Neural cell (in vitro differentiated cells): ENCODE results near the gene SKAP1.

Experiments
- CTCF ChIP-seq: fragments of 450-650 bp; IDR thresholded peaks from 2 replicates; pipeline ENCODE4 v1.5.1; 2014; ENCODE audit warnings: antibody characterized with exemption, mild to moderate bottlenecking, moderate library complexity; ENCODE audit not compliant: poor library complexity, severe bottlenecking
- EP300 ChIP-seq: fragments of 450-650 bp; conservative IDR thresholded peaks from 2 replicates; pipeline ENCODE4 v1.6.1; 2014; ENCODE audit warnings: antibody characterized with exemption, mild to moderate bottlenecking, moderate library complexity; ENCODE audit not compliant: poor library complexity, severe bottlenecking
- EZH2 ChIP-seq: fragments of 200-600, 300-800 bp; shearing (Covaris generic), sonication (generic); IDR thresholded peaks from 2 replicates; pipeline ENCODE4 v1.6.1; 2014; ENCODE audit warnings: antibody characterized with exemption, low read length, borderline replicate concordance, mild to moderate bottlenecking; ENCODE audit not compliant: insufficient read depth, poor library complexity, severe bottlenecking
- MXI1 ChIP-seq: fragments of 450-650 bp; conservative IDR thresholded peaks from 2 replicates; pipeline ENCODE4 v1.6.1; 2014; ENCODE audit warnings: antibody characterized with exemption, mild to moderate bottlenecking; ENCODE audit not compliant: poor library complexity, severe bottlenecking
- POLR2AphosphoS5 ChIP-seq: IDR thresholded peaks from 2 replicates; pipeline ENCODE4 v1.6.1; 2012
- RAD21 ChIP-seq: fragments of 450-650 bp; conservative IDR thresholded peaks from 2 replicates; pipeline ENCODE4 v1.6.1; 2014; ENCODE audit warnings: antibody characterized with exemption, mild to moderate bottlenecking, moderate library complexity
- REST ChIP-seq: IDR thresholded peaks from 2 replicates; pipeline ENCODE4 v1.6.1; 2012; ENCODE audit warnings: borderline replicate concordance
- SMC3 ChIP-seq: fragments of 450-650 bp; conservative IDR thresholded peaks from 2 replicates; pipeline ENCODE4 v1.6.1; 2014; ENCODE audit warnings: antibody characterized with exemption, mild to moderate bottlenecking, moderate library complexity; ENCODE audit not compliant: poor library complexity
- TAF1 ChIP-seq: IDR thresholded peaks from 2 replicates; pipeline ENCODE4 v1.6.1; 2012; ENCODE audit warnings: low read depth

- TF ChIP-seq EP300 (no peak), CTCF (no peak), EZH2 (no peak), POLR2AphosphoS5 (no peak), TAF1 (no peak), MXI1 (no peak), SMC3 (no peak), REST (no peak), RAD21 (no peak)
Observed at GRCh38 chr17:48347177-48347576, 82.8 kb downstream of the SKAP1 start.
